Measurements from ENCODE around the gene DMWD.

The DMWD gene

GRCh38 chr19:45790942-45791341 is 1.7 kb downstream of the DMWD start:
- no peak for TF ChIP-seq CTCF (IDR thresholded peaks at IDR 0.05)

DNA sequence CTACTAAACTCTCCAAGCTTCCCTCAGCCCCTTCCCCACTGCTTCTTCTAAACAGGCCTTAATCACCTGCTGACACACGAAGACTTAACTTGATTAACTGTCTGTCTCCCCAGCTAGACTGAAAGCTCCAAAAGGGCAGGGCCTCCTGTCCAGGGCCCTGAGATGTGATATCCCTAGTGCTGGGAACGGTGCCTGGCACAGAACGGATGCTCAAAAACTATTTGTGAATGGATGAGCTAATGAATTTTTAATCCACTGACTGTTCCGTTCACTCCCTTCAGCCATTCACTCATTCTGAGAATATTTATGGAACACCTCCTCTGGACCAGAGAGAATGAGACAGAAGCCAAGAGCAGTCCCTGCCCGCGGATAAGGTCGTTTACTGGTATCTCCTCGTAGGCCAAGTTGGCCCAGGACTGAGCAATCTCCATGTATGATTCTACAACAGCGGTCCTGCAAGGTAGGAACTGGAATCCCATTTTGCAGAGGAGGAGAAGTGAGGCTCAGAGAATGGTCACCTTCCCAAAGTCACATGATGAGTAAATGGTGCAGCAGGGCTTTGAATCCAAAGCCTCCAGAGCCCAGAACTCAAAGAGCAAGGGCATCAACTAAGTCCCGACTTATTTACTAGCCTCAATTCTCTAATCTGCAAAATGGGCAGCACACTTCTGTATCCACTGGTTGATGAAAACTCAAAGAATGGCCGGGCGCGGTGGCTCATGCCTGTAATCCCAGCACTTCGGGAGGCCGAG is 3.4 kb downstream of the DMWD start:
- TF ChIP-seq CTCF (IDR thresholded peaks at IDR 0.05), result no peak

GRCh38 chr19:45786533-45786894 is 6.1 kb downstream of the DMWD start:
- no peak for TF ChIP-seq CTCF (IDR thresholded peaks at IDR 0.05)

DNA sequence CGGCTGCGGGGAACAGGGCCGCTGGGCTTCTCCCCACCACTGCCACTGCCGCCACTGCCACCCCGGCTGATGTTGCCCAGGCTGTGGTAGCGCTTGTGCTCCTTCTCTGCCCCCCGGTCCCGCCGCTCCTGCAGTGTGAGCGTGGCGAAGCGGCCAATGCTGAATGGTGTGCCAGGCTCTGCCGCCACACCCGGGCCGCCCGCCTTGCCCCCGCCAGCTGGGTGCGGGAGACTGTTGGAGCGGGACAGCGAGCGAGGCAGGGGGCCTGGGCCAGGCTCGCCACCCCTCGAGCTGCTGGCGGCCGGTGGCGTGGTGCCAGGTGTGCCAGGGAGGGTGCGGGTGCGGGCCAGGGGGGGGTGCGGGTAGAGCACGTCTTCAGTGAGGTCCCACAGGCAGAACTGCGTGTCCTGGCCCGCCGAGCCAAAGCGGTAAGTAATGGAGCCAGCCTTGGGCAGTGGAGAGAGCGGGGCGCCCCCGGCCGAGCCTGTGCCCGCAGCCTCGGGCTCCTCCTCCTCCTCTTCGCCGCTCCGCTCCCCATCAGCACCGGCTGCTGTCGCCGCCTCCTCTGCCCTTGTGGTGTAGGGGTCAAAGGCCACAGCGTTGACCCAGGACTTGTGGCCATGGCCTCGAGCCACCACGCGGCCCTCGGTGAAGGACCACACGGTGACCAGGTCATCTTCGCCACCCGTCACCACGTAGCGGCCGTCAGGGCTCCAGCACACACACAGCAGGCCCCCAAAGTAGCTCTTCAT is 6.7 kb downstream of the DMWD start:
- TF ChIP-seq CTCF (IDR thresholded peaks at IDR 0.05), result no peak

DNA sequence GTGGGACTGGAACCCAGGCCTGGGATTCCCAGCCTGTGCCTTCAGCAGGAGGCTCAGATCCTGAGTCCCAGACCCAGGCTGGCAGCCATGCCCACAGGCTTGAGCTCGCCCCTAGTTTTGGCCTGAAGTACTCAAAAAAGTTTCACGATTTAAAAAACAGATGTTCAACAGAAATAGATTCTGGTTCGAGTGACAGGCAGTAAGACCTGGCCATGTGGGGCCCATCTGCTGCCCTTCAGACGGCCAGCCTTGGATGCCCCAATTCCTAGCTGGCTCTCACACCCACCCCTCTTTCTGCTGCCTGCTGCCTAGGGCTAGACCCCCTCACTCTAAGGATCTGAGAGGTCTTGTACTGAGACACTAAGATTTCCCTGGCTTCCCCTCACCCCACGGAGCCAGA is 7.5 kb downstream of the DMWD start:
- TF ChIP-seq CTCF (IDR thresholded peaks at IDR 0.05), result no peak

DNA sequence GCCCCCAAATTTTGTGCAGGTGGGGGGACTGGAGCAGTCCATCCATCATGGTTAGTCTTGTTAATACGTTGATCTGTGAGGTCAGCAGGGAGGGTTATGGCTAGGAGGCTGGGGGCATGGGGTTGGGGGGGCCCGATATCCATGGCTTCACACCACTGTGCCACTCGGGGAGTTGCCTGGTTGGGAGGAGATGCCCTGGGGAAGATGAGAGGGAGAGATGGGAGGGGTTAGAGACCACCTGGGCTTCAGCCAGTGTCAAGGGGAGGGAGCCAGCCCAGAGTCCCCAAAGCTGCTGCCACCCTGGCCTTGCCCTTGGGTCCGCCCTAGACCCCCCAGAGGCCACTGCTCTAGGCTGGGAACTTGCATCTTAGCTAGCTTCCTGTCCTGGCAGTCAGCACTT is 8.5 kb downstream of the DMWD start:
- TF ChIP-seq CTCF (IDR thresholded peaks at IDR 0.05), result no peak

GRCh38 chr19:45782820-45783785 is 9.5 kb downstream of the DMWD start:
- TF ChIP-seq CTCF (IDR thresholded peaks at IDR 0.05), result no peak
